ENCODE measurements around the gene SEC14L1.
"Not testable (repeated sequence)": the region's sequence is repeated elsewhere in the genome, so short reads cannot be mapped to it uniquely, and the experiment has no call there.

Gene SEC14L1

GRCh38 chr17:77126519-77126918, 14.2 kb upstream of the SEC14L1 start:
- peaks cover 22% of the 10 kb centered on the region for H3K4me1 ChIP-seq (ENCODE audit: insufficient read depth, low read length)

GRCh38 chr17:77127735-77128361, 12.9 kb upstream of the SEC14L1 start:
- H3K4me1 ChIP-seq (ENCODE audit: insufficient read depth, low read length): peaks cover 22% of the 10 kb centered on the region
- no peak overlapping the region for H3K9ac ChIP-seq (ENCODE audit: low read depth, low read length)

More at GRCh38 chr17:77126519-77126918, 14.2 kb upstream of the SEC14L1 start:
- no peaks in the 10 kb centered on the region for H3K36me3 ChIP-seq (ENCODE audit: insufficient read depth, low read length)
- no peak overlapping the region for H3K9ac ChIP-seq (ENCODE audit: low read depth, low read length)
- H3K9me3 ChIP-seq (ENCODE audit: control insufficient read depth, insufficient read depth, low read length): no peaks in the 10 kb centered on the region

GRCh38 chr17:77128896-77129567, 11.7 kb upstream of the SEC14L1 start:
- Histone ChIP-seq H3K4me1 (ENCODE audit: insufficient read depth, low read length) (peaks cover 22% of the 10 kb centered on the region), H3K36me3 (ENCODE audit: insufficient read depth, low read length) (no peaks in the 10 kb centered on the region), H3K9me3 (ENCODE audit: control insufficient read depth, insufficient read depth, low read length) (no peaks in the 10 kb centered on the region), H3K9ac (ENCODE audit: low read depth, low read length) (no peak overlapping the region)

More at GRCh38 chr17:77127735-77128361, 12.9 kb upstream of the SEC14L1 start:
- H3K9me3 ChIP-seq (ENCODE audit: control insufficient read depth, insufficient read depth, low read length): no peaks in the 10 kb centered on the region
- no peaks in the 10 kb centered on the region for H3K36me3 ChIP-seq (ENCODE audit: insufficient read depth, low read length)

GRCh38 chr17:77129568-77130301, 11.0 kb upstream of the SEC14L1 start:
- Histone ChIP-seq H3K36me3 (ENCODE audit: insufficient read depth, low read length) (no peaks in the 10 kb centered on the region), H3K9ac (ENCODE audit: low read depth, low read length) (no peak overlapping the region), H3K9me3 (ENCODE audit: control insufficient read depth, insufficient read depth, low read length) (no peaks in the 10 kb centered on the region), H3K4me1 (ENCODE audit: insufficient read depth, low read length) (peaks cover 16% of the 10 kb centered on the region)

GRCh38 chr17:77130525-77130924, 10.2 kb upstream of the SEC14L1 start:
- Histone ChIP-seq H3K36me3 (ENCODE audit: insufficient read depth, low read length) (no peaks in the 10 kb centered on the region), H3K9me3 (ENCODE audit: control insufficient read depth, insufficient read depth, low read length) (no peaks in the 10 kb centered on the region), H3K9ac (ENCODE audit: low read depth, low read length) (no peak overlapping the region), H3K4me1 (ENCODE audit: insufficient read depth, low read length) (peaks cover 12% of the 10 kb centered on the region)

GRCh38 chr17:77131904-77132303, 8.9 kb upstream of the SEC14L1 start:
- H3K9me3 ChIP-seq (ENCODE audit: control insufficient read depth, insufficient read depth, low read length): no peaks in the 10 kb centered on the region; the same call in 1 of the 2 replicates
- H3K36me3 ChIP-seq (ENCODE audit: insufficient read depth, low read length): no peaks in the 10 kb centered on the region
- peaks cover 10% of the 10 kb centered on the region for H3K4me1 ChIP-seq (ENCODE audit: insufficient read depth, low read length)
- H3K9ac ChIP-seq (ENCODE audit: low read depth, low read length): no peak overlapping the region

GRCh38 chr17:77132411-77133086, 8.2 kb upstream of the SEC14L1 start:
- H3K36me3 ChIP-seq (ENCODE audit: insufficient read depth, low read length): no peaks in the 10 kb centered on the region
- peaks cover 10% of the 10 kb centered on the region for H3K4me1 ChIP-seq (ENCODE audit: insufficient read depth, low read length)
- H3K9me3 ChIP-seq (ENCODE audit: control insufficient read depth, insufficient read depth, low read length): peaks cover 6% of the 10 kb centered on the region
- H3K9ac ChIP-seq (ENCODE audit: low read depth, low read length): no peak overlapping the region

- Histone ChIP-seq H3K9ac (ENCODE audit: low read depth, low read length) (no peak overlapping the region), H3K4me1 (ENCODE audit: insufficient read depth, low read length) (peaks cover 10% of the 10 kb centered on the region)
Measured at GRCh38 chr17:77133087-77133638, 7.6 kb upstream of the SEC14L1 start.

GRCh38 chr17:77136420-77136767, 4.4 kb upstream of the SEC14L1 start:
- H3K9ac ChIP-seq (ENCODE audit: low read depth, low read length): no peak overlapping the region
- peaks cover 9% of the 10 kb centered on the region for H3K9me3 ChIP-seq (ENCODE audit: control insufficient read depth, insufficient read depth, low read length)
- H3K4me1 ChIP-seq (ENCODE audit: insufficient read depth, low read length): 0 out of 2 replicates have a peak, but pooled peaks cover 3% of the 10 kb centered on the region
- H3K36me3 ChIP-seq (ENCODE audit: insufficient read depth, low read length): no peaks in the 10 kb centered on the region

More at GRCh38 chr17:77133087-77133638, 7.6 kb upstream of the SEC14L1 start:
- peaks cover 9% of the 10 kb centered on the region for H3K9me3 ChIP-seq (ENCODE audit: control insufficient read depth, insufficient read depth, low read length)
- H3K36me3 ChIP-seq (ENCODE audit: insufficient read depth, low read length): no peaks in the 10 kb centered on the region

GRCh38 chr17:77137111-77137510, 3.7 kb upstream of the SEC14L1 start:
- Histone ChIP-seq H3K36me3 (ENCODE audit: insufficient read depth, low read length) (no peaks in the 10 kb centered on the region), H3K9me3 (ENCODE audit: control insufficient read depth, insufficient read depth, low read length) (peaks cover 9% of the 10 kb centered on the region), H3K9ac (ENCODE audit: low read depth, low read length) (no peak overlapping the region), H3K4me1 (ENCODE audit: insufficient read depth, low read length) (peaks cover 10% of the 10 kb centered on the region)

- not testable (repeated sequence) for H3K4me1 ChIP-seq (ENCODE audit: insufficient read depth, low read length); H3K9ac ChIP-seq (ENCODE audit: low read depth, low read length); H3K36me3 ChIP-seq (ENCODE audit: insufficient read depth, low read length); H3K9me3 ChIP-seq (ENCODE audit: control insufficient read depth, insufficient read depth, low read length)
Measured at GRCh38 chr17:77137886-77138285, 2.9 kb upstream of the SEC14L1 start.

- Histone ChIP-seq H3K4me1 (ENCODE audit: insufficient read depth, low read length) (peaks cover 12% of the 10 kb centered on the region), H3K36me3 (ENCODE audit: insufficient read depth, low read length) (peaks cover 16% of the 10 kb centered on the region; the same call in 1 of the 2 replicates)
Measured at GRCh38 chr17:77140166-77140877, 447 bp upstream of the SEC14L1 start.

GRCh38 chr17:77141846-77142449, 1.2 kb downstream of the SEC14L1 start:
- Histone ChIP-seq H3K36me3 (ENCODE audit: insufficient read depth, low read length) (peaks cover 16% of the 10 kb centered on the region; the same call in 1 of the 2 replicates), H3K9ac (ENCODE audit: low read depth, low read length) (peak overlapping the region; percentile 81), H3K9me3 (ENCODE audit: control insufficient read depth, insufficient read depth, low read length) (peaks cover 9% of the 10 kb centered on the region), H3K4me1 (ENCODE audit: insufficient read depth, low read length) (peaks cover 25% of the 10 kb centered on the region)

More at GRCh38 chr17:77140166-77140877, 447 bp upstream of the SEC14L1 start:
- H3K9ac ChIP-seq (ENCODE audit: low read depth, low read length): peak overlapping the region; percentile 73
- H3K9me3 ChIP-seq (ENCODE audit: control insufficient read depth, insufficient read depth, low read length): peaks cover 9% of the 10 kb centered on the region

All from ES-I3 (cell line).